Bronchial epithelial cell (primary cell): Measurements from ENCODE around the gene FCRLA. TPM values are rescaled to one million over a fixed set of nuclear protein-coding genes. Genes with fewer than 3 reads are reported as not detected.
A peak's percentile ranks its signal among the peaks of the same experiment; 100 is the strongest.

ENCODE experiments used
- DNase-seq: peaks from one replicate; pipeline ENCODE4 v3.0.0-alpha.2; 2010; ENCODE audit warnings: low read depth
- FAIRE-seq: peaks from 2 replicates; lab custom pipeline; 2011; peaks lifted over from hg19 to GRCh38; lab: Jason Lieb, UNC
- H3K27me3 ChIP-seq: 2 replicates; pipeline ENCODE4 v1.5.1; 2011; ENCODE audit warnings: low read length; ENCODE audit not compliant: control insufficient read depth, insufficient read depth
- H3K36me3 ChIP-seq: 2 replicates; pipeline ENCODE4 v1.5.1; 2011; ENCODE audit warnings: low read length; ENCODE audit not compliant: control insufficient read depth, insufficient read depth
- H3K4me3 ChIP-seq: 2 replicates; pipeline ENCODE4 v1.5.1; 2011; ENCODE audit warnings: mild to moderate bottlenecking, low read depth, low read length, control low read depth
- total RNA-seq: library from RNA; depleted of rRNA; stranded (reverse); fragments of >200 nt; gene quantifications from 2 replicates; pipeline ENCODE4 v1.2.1, GENCODE V29; 2014
- TF ChIP-seq, protein P1 (sequence below): IDR thresholded peaks from 2 replicates; pipeline ENCODE4 v1.5.1; 2011; ENCODE audit warnings: mild to moderate bottlenecking, moderate library complexity, low read length, control low read depth, inconsistent platforms; ENCODE audit not compliant: insufficient read depth, severe bottlenecking

The FCRLA gene
- total RNA-seq, 1 donor from 2014 or later: 0.26 TPM

DNA sequence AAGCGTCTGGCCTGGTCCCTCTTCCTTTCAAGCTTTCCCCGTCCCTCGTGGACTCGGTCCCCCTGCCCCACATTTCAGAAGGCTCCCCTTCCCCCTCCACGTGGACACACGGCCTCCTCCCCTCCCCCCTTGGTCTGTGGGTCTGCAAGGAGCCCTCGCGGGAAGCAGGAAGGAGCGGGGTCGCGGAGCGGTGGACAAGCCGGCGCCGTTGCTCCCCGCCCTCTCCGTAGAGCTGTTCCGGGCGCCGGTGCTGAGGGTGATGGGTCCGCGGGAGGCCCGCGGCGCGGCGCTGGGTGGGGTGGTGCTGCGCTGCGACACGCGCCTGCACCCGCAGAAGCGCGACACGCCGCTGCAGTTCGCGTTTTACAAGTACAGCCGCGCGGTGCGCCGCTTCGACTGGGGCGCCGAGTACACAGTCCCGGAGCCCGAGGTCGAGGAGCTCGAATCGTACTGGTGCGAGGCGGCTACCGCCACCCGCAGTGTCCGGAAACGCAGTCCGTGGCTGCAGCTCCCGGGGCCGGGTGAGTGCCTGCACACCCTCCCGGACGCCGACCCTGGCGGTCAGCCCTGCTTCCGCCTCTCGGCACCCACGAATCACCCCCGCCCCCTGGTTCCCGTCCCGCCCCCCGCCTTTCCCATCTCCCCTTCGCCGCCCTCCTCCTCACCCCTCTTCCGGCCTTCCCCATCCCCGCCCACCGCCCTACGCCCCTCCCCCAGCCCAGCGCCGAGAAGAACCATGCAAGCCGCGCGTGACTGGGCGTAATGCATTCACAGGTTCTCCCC is 19.6 kb downstream of the FCRLA start:
- H3K4me3 ChIP-seq: peak overlapping the region; percentile 65
- no peaks in the 10 kb centered on the region for H3K36me3 ChIP-seq
- no peaks in the 10 kb centered on the region for H3K27me3 ChIP-seq
- FAIRE-seq (no peak), DNase-seq (no peak)
- TF ChIP-seq, protein P1, sequence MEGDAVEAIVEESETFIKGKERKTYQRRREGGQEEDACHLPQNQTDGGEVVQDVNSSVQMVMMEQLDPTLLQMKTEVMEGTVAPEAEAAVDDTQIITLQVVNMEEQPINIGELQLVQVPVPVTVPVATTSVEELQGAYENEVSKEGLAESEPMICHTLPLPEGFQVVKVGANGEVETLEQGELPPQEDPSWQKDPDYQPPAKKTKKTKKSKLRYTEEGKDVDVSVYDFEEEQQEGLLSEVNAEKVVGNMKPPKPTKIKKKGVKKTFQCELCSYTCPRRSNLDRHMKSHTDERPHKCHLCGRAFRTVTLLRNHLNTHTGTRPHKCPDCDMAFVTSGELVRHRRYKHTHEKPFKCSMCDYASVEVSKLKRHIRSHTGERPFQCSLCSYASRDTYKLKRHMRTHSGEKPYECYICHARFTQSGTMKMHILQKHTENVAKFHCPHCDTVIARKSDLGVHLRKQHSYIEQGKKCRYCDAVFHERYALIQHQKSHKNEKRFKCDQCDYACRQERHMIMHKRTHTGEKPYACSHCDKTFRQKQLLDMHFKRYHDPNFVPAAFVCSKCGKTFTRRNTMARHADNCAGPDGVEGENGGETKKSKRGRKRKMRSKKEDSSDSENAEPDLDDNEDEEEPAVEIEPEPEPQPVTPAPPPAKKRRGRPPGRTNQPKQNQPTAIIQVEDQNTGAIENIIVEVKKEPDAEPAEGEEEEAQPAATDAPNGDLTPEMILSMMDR: no peak

DNA sequence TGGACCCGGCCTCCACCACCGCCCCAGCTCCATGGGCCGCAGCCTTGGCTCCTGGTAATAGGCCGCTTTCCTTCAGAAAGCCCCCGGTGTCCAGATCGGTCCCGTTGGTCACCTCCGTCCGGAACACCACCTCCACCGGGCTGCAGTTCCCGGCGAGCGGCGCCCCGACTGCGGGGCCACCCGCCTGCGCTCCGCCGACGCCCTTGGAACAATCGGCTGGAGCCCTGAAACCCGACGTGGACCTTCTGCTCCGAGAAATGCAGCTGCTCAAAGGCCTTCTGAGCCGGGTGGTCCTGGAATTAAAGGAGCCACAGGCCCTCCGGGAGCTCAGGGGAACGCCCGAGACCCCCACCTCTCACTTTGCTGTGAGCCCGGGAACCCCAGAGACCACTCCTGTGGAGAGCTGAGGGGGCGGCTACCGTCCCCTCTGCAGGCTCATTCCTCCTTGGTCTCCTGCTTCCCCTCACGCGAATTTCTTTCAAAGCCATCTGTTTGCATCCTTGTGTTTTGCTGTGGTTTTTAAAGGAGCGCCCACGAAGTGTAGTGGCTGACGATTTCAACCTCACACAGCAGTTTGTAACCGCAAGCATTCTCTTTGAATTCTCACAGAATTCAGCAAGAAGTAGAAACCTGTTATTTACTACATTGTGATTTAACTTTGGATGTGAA is 20.4 kb downstream of the FCRLA start:
- FAIRE-seq (no peak), DNase-seq (no peak)
- H3K4me3 ChIP-seq: peak overlapping the region; percentile 65
- H3K36me3 ChIP-seq: no peaks in the 10 kb centered on the region
- no peaks in the 10 kb centered on the region for H3K27me3 ChIP-seq
- TF ChIP-seq, protein P1: no peak

DNA sequence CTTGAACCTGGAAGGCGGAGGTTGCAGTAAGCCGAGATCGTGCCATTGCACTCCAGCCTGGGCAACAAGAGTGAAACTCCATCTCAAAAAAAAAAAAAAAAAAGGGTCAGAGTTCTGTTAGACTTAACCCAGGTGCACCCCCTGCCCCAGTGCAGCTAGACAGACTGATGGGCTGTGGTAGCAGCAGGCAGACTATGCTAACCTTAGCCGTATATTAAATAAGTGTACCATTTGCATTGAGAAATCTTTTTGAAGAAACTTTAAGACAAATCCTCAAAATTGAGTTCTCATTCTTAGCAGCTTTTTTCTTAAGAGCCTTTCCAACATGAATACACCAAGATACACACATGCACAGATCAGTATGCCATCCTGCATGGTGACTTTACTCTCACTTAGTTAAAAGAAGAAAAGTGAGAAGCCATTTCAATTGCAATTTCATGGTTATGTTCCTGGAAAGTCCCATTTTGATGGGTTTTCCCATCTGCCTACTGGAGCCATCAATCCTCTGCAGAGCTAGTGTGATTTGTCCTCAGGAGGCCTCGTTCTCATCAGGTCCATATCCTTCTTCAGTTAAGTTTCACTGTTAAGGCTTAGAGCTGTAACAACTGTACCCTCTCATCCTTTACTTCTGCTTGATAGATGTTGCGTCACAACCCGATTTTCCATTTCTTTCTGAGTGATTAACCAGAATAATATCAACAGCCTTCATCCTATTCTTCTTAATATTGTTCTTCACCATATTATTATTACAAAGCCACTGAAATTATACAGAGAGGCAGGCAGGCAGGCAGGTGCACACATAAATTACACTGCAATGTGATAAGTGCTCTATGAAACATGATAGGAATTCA is 21.6 kb downstream of the FCRLA start:
- no peak for DNase-seq
- TF ChIP-seq, protein P1: no peak
- Histone ChIP-seq H3K36me3 (no peaks in the 10 kb centered on the region), H3K27me3 (no peaks in the 10 kb centered on the region), H3K4me3 (no peak overlapping the region)
- FAIRE-seq: no peak

DNA sequence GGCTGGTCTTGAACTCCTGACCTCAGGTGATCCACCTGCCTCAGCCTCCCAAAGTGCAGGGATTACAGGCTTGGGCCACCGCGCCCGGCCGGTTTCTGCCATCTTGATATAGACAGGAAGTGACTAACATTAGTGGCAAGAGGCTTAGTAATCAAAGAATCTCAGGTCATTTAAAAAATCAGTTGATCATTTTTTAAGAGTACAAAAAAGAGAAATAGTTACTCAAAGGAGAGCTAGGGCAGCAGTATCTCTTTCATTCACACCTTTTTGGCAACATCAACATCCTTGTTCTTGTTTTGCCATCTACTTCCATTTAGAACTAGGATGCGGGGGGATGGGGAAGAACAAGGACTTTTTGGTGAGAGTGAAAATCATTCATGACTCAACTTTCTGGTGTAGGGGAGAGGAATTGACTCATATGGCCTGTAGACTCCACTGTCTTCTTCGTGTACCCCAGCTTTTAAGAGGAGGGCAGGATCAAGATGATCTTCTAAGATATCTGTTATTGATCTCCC is 23.1 kb downstream of the FCRLA start:
- TF ChIP-seq, protein P1: no peak
- no peaks in the 10 kb centered on the region for H3K27me3 ChIP-seq
- H3K4me3 ChIP-seq: no peak overlapping the region
- no peak for FAIRE-seq
- DNase-seq: peak; percentile 88
- no peaks in the 10 kb centered on the region for H3K36me3 ChIP-seq

DNA sequence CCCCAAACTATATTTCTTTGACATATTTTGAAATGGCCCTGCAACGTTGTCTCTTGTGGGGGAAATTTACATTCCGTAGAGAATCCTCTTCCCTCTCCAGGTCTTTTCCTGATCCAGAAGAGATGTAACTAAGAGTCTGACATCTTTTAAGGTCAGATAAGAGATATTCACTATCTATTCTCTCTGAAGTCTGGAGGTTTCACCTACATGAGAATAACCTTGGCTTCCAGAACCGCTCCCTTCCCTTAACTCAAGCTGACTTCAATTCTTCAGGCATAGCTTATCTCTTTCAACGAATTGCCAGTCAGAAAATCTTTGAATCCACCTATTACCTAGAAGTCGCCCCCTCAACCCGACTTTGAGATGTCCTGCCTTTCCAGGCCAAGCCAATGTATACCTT is 24.2 kb downstream of the FCRLA start:
- TF ChIP-seq, protein P1: no peak
- no peak for DNase-seq
- Histone ChIP-seq H3K27me3 (no peaks in the 10 kb centered on the region), H3K36me3 (no peaks in the 10 kb centered on the region), H3K4me3 (no peak overlapping the region)
- FAIRE-seq: no peak
